ENCODE results near the gene STEAP3. TPM values are rescaled to one million over a fixed set of nuclear protein-coding genes. Genes with fewer than 3 reads are reported as not detected.

STEAP3 gene
- total RNA-seq, 1 experiment from 2014 or later, result 32.3 TPM

GRCh38 chr2:119177171-119177837, 46.3 kb upstream of the STEAP3 start:
- DNase-seq (ENCODE audit: low read depth, low spot score), result no peak
- Histone ChIP-seq H2AFZ (ENCODE audit: low read depth, low read length, poor library complexity, severe bottlenecking) (no peak overlapping the region), H3K4me2 (ENCODE audit: low read length) (no peak overlapping the region), H3K27ac (ENCODE audit: low read depth, low read length) (no peak overlapping the region), H3K27me3 (ENCODE audit: insufficient read depth, low read length) (no peaks in the 10 kb centered on the region), H3K9me3 (ENCODE audit: control insufficient read depth in 1 of 2, insufficient read depth in 1 of 2, low read depth in 1 of 2, low read length in 2 of 2) (no peaks in the 10 kb centered on the region), H3K79me2 (ENCODE audit: insufficient read depth, low read length) (no peaks in the 10 kb centered on the region), H4K20me1 (ENCODE audit: insufficient read depth) (no peaks in the 10 kb centered on the region), H3K9ac (ENCODE audit: low read length) (no peak overlapping the region), H3K4me1 (ENCODE audit: control insufficient read depth in 1 of 2, insufficient read depth in 2 of 2, low read length in 2 of 2) (peaks cover 5 to 7% of the 10 kb centered on the region in 2 experiments; a peak in 2 of 4 replicates), H3K4me3 (replicated peaks in 1 of 2; ENCODE audit: low read depth in 1 of 2, low read length in 2 of 2) (no peak overlapping the region), H3K36me3 (ENCODE audit: control insufficient read depth in 1 of 2, insufficient read depth in 2 of 2, low read length in 2 of 2) (no peaks in the 10 kb centered on the region), H3K9me2 (ENCODE audit: insufficient read depth) (no peaks in the 10 kb centered on the region)
- POLR2A ChIA-PET, result no interaction called here
- TF ChIP-seq RAD21 (IDR thresholded peaks at IDR 0.05; ENCODE audit: low read depth), result no peak
- TF ChIP-seq EGR1 (IDR thresholded peaks at IDR 0.05; ENCODE audit: low read depth), result no peak
- TF ChIP-seq, protein P1, sequence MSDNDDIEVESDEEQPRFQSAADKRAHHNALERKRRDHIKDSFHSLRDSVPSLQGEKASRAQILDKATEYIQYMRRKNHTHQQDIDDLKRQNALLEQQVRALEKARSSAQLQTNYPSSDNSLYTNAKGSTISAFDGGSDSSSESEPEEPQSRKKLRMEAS (IDR thresholded peaks at IDR 0.05), result no peak
- TF ChIP-seq FOSL1 (IDR thresholded peaks at IDR 0.05; ENCODE audit: low read depth), result no peak
- TF ChIP-seq ATF3 (IDR thresholded peaks at IDR 0.05), result no peak
- no peak for TF ChIP-seq ZFX (IDR thresholded peaks at IDR 0.05)
- TF ChIP-seq YY1 (IDR thresholded peaks at IDR 0.05; ENCODE audit: extremely low read depth, insufficient replicate concordance, low read depth, low read length), result no peak
- TF ChIP-seq, protein P2, sequence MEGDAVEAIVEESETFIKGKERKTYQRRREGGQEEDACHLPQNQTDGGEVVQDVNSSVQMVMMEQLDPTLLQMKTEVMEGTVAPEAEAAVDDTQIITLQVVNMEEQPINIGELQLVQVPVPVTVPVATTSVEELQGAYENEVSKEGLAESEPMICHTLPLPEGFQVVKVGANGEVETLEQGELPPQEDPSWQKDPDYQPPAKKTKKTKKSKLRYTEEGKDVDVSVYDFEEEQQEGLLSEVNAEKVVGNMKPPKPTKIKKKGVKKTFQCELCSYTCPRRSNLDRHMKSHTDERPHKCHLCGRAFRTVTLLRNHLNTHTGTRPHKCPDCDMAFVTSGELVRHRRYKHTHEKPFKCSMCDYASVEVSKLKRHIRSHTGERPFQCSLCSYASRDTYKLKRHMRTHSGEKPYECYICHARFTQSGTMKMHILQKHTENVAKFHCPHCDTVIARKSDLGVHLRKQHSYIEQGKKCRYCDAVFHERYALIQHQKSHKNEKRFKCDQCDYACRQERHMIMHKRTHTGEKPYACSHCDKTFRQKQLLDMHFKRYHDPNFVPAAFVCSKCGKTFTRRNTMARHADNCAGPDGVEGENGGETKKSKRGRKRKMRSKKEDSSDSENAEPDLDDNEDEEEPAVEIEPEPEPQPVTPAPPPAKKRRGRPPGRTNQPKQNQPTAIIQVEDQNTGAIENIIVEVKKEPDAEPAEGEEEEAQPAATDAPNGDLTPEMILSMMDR (IDR thresholded peaks at IDR 0.05 in 2 of 3, conservative IDR thresholded peaks at IDR 0.05 in 1 of 3; ENCODE audit: borderline replicate concordance in 1 of 3, insufficient read depth in 1 of 3, low read depth in 2 of 3, low read length in 2 of 3), result no peak
- CTCF ChIA-PET, result no interaction called here
- intact Hi-C loops (cut with micrococcal nuclease), result no loop called here
- BruUV-seq (replicated peaks), result no TSS peak
- RAD21 ChIA-PET (ENCODE audit: low non-redundant PET in 1 of 2, low total read pairs in 2 of 2, uncharacterized antibody in 2 of 2, unreplicated experiment in 2 of 2), result no interaction called here
- ATAC-seq, result no peak

Measured in HCT116 (cell line).